DND-41 (cell line): ENCODE data around the gene SNX22.

ENCODE experiments used
- CTCF ChIP-seq: IDR thresholded peaks from 2 replicates; pipeline ENCODE4 v1.5.1; 2012; ENCODE audit warnings: borderline replicate concordance, low read length, moderate library complexity, mild to moderate bottlenecking; ENCODE audit not compliant: poor library complexity, severe bottlenecking; ENCODE audit errors: extremely low read depth
- EZH2 ChIP-seq: IDR thresholded peaks from 3 replicates; pipeline ENCODE4 v1.6.1; 2012; ENCODE audit warnings: borderline replicate concordance, low read depth, mild to moderate bottlenecking, moderate library complexity, low read length, inconsistent platforms; ENCODE audit not compliant: severe bottlenecking

GRCh38 chr15:64117759-64118487, 33.6 kb upstream of the SNX22 start:
- TF ChIP-seq CTCF (no peak), EZH2 (no peak)
